Right forelimb (tissue), 1 donor: ENCODE results near the gene KRT37.
"Not testable (repeated sequence)": the region's sequence is repeated elsewhere in the genome, so short reads cannot be mapped to it uniquely, and the experiment has no call there.

Experiments used
- DNase-seq: peaks from one replicate; pipeline ENCODE4 v3.0.0-alpha.2; 2018

Gene KRT37

DNA sequence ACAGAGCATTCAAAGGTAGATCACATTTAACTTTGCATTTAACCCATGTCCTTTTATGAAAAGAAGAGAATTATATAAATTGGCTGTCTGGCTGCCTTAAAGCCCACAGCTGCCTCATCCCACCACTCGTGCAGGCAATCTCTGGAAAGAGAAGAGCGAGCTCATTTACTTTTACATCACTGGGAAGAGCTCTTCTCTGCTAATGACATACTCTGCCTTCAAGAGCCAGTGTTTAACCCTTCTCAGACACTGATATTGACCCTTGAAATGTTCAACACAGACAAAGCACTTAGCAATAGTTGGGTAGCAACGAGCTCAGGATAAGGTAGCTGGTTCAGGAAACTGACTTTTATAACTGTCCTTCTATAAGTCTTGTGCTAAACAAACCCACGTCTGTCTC lies 9.6 kb upstream of the KRT37 start:
- DNase-seq, result no peak

DNA sequence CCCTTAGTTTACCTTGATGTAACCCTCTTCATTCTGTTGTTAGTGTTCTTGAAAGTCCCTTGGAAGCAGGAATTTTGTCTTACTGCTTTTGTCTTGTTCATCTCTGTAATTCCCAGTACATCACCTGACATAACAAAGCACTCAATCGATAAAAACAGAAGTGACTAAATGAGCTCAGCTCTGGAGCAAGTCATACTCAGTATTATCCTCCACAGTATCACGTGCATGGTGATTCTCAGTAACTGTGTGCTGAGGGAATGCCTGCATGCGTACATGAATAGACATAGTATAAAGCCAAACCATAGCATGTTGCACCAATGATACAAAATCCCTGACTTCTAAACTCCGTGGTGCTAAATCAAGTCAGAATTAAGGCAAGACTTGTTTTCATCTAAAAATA lies 9.2 kb upstream of the KRT37 start:
- DNase-seq, result no peak

GRCh38 chr17:41430376-41430775 lies 6.0 kb upstream of the KRT37 start:
- not testable (repeated sequence) for DNase-seq

- DNase-seq, result no peak
Observed at GRCh38 chr17:41429667-41430066, 5.3 kb upstream of the KRT37 start.

GRCh38 chr17:41428591-41429291 lies 4.4 kb upstream of the KRT37 start:
- DNase-seq, result no peak

- DNase-seq, result not testable (repeated sequence)
Observed at GRCh38 chr17:41422586-41422985, 1.8 kb downstream of the KRT37 start.

DNA sequence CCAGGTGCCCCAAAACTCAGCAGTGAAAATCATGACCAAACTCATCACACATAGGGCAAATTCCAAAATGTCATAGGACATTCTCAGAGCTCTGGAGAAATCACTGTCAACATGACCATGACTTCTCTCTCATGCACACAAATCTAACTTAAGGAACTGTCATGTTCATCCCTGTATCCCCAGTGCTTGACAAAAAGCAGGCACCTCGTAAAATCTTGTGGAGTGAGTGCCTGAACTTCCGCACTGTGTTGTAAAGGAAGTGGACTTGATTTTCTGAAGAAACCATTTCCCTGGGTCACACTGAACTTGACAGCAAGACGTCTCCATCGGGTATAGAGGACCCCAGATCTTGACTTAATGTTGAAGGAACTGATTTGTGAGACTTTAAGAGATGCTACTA lies 2.8 kb downstream of the KRT37 start:
- DNase-seq, result no peak

DNA sequence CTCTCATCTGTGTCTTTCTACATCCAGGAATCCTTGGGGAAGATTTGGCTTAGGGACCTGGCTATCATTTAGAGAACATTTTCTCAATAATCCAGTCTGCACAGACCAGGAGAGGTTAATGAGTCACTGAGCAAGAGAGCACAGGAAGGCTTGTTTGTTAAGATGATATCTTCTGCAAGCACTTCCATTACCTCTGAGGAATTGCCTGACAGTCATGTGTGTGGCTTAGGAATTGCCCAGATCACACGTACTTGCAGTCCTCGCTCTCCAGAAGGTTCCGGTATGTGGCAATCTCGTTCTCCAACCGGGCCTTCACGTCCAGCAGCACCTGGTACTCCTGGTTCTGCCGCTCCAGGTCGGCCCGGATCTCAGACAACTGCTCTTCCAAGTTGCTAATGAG lies 3.3 kb downstream of the KRT37 start:
- no peak for DNase-seq

- no peak for DNase-seq
Observed at GRCh38 chr17:41420134-41420533, 4.3 kb downstream of the KRT37 start.

- no peak for DNase-seq
Observed at GRCh38 chr17:41419716-41420115, 4.7 kb downstream of the KRT37 start.

GRCh38 chr17:41418116-41418860 lies 6.1 kb downstream of the KRT37 start:
- DNase-seq, result no peak

DNA sequence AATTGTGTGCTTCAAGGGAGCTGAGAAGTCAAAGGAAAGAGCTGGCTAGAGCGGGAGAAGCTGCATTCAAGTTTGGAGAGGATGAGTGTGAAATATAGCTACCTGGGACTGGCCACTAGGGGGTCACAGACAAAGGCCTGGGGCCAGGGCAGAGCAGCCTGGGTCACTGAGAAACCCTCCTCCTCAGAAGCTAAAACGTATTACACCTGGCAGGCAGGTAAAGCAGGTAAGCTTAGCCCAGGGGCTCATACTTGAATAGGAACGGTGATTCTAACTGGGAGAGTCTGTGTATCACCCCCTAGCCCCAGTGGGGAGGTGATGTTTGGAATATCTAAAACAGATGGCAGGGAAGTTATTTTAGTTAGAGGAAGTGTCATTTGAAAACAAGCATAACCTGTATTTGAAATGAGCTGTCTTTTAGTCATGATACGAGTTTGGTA lies 6.8 kb downstream of the KRT37 start:
- DNase-seq, result no peak

GRCh38 chr17:41417127-41417526 lies 7.3 kb downstream of the KRT37 start:
- DNase-seq, result no peak

- no peak for DNase-seq
Observed at GRCh38 chr17:41416479-41416878, 7.9 kb downstream of the KRT37 start.

DNA sequence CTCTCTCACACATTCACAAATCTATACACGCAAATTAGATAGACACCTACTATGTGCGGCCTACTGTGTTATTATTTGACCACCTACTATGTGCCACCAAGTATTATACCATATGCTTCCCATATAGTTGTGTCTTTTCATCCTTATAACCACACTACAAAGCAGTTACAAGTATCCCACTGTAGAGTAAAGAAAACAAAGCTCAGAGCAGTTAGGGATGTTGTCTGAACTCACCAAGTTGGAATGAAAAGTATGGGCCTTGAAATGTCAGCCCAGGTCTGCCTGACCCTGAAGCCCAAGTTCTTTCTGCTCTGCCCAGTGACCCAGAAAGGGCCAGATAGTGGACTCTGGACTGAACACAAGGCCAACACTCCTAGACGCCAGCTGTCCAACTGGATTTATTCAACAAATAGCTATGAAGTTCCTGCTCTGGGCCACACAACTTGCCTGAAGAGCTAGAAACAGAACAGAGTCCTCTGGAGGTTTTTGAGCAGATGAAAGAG lies 8.5 kb downstream of the KRT37 start:
- no peak for DNase-seq

GRCh38 chr17:41415411-41415810 lies 9.0 kb downstream of the KRT37 start:
- no peak for DNase-seq

DNA sequence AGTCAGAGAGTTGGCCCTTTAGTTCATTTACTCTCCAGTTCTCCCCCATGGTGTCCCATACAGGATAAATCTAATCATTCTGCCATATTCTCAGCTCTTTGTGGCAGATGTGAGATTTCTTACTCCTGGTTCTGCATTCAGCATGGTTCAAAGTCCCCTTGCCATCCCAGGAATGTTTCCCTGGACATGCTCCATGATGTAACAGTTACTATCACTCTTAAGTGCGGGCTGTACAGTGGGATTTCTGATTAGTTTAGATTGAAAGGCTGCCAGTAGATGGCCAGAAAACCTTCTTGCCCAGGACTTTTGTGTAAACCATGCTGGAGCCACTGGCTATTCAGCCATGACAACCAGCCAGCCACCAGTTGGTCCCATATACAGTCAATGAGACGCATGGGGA lies 10.4 kb downstream of the KRT37 start:
- no peak for DNase-seq

GRCh38 chr17:41413353-41413957 lies 10.9 kb downstream of the KRT37 start:
- DNase-seq, result no peak

- no peak for DNase-seq
Observed at GRCh38 chr17:41411072-41411840, 13.1 kb downstream of the KRT37 start.

DNA sequence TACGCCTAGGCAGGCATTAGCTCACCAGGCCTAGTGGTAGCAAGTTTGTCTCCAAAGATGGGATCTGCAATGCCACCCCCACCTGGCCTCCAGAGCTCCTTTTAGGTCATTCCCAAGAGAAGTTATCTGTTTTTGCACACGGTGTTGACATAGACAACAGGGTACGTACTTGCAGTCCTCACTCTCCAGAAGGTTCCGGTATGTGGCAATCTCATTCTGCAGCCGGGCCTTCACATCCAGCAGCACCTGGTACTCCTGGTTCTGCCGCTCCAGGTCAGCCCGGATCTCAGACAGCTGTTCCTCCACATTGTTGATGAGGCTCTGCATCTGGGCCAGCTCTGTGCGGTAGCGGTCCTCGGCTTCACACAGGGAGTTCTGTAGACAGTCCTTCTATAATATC lies 17.2 kb downstream of the KRT37 start:
- no peak for DNase-seq

DNA sequence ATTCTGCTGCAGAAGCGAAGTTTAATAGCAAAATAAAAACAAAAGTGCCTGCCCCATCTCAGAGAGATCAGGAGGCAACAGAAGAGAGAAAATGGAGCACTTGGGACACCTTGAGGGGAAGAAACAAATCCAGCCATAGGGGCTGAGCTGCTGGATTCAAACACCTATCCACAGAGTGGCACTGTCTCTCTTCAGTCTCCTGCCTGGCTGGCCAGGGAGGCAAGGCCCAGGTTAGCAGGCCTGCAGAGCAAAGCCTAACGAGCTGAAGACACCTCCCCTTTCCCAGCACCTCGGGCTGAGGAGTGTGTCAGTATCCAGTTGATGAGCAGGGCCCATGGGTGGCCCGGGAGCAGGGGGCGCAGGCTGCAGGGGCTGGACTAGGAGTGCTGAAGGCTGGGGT lies 18.2 kb downstream of the KRT37 start:
- no peak for DNase-seq

GRCh38 chr17:41404024-41404671 lies 20.2 kb downstream of the KRT37 start:
- no peak for DNase-seq
